ENCODE measurements around the gene PNMA8A. TPM values are rescaled to one million over a fixed set of nuclear protein-coding genes. Genes with fewer than 3 reads are reported as not detected.
"Not testable (repeated sequence)": the region's sequence is repeated elsewhere in the genome, so short reads cannot be mapped to it uniquely, and the experiment has no call there.

Gene PNMA8A
- total RNA-seq, 1 donor from 2014 or later: 8.4 TPM

DNA sequence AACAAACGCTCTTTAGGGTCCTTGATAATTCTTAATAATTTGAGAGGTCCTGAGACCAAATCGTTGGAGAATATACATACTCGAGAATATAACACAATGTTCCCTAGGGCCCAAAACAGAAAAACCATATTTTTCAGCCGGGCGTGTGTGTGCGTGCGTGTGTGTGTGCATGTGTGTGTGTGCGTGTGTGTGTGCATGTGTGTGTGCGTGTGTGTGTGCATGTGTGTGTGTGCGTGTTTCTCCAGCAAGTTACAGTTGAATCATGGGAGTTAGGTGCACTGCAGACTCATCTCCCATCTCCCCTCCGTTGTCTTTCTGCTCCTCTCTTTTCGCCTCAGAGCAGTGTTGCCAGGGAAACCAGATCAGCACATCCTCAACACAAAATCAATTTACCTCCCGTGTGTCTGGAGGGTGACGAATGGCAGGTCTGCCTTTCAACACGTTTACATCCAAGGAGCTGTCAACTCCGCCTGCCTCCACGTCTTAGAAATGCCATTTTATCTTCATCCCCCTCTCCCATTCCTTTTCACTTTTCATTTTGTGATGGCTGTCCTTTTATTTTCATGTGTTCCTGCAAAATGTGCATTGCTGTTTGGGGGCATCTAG is 32.6 kb upstream of the PNMA8A start:
- no peak for DNase-seq
- H3K9me3 ChIP-seq (replicated peaks): peaks cover 7% of the 10 kb centered on the region
- intact Hi-C loops (cut with micrococcal nuclease): no loop called here
- peaks cover 24% of the 10 kb centered on the region for H3K27me3 ChIP-seq (ENCODE audit: low read depth)
- H3K36me3 ChIP-seq: no peaks in the 10 kb centered on the region
- TF ChIP-seq, protein P1, sequence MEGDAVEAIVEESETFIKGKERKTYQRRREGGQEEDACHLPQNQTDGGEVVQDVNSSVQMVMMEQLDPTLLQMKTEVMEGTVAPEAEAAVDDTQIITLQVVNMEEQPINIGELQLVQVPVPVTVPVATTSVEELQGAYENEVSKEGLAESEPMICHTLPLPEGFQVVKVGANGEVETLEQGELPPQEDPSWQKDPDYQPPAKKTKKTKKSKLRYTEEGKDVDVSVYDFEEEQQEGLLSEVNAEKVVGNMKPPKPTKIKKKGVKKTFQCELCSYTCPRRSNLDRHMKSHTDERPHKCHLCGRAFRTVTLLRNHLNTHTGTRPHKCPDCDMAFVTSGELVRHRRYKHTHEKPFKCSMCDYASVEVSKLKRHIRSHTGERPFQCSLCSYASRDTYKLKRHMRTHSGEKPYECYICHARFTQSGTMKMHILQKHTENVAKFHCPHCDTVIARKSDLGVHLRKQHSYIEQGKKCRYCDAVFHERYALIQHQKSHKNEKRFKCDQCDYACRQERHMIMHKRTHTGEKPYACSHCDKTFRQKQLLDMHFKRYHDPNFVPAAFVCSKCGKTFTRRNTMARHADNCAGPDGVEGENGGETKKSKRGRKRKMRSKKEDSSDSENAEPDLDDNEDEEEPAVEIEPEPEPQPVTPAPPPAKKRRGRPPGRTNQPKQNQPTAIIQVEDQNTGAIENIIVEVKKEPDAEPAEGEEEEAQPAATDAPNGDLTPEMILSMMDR (IDR thresholded peaks at IDR 0.05; ENCODE audit: borderline replicate concordance): no peak
- H3K4me1 ChIP-seq: no peaks in the 10 kb centered on the region
- H3K27ac ChIP-seq (replicated peaks): no peak overlapping the region
- no peak overlapping the region for H3K4me3 ChIP-seq

DNA sequence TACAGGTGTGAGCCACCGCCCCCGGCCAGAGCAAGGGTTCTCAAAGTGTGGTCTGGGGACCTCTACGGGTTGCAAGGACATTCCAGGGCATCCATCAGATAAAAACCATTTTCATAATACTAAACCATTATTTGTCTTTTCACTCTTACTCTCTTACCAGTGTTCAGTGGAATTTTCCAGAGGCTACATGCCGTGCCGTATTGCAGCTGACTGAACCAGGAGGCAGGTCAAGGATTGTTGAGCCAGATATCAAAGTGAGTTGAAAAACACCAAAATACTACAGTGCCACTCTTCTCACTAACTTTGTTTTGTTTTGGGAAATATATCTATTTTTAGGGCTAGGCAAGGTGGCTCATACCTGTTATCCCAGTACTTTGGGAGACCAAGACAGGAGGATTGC is 31.5 kb upstream of the PNMA8A start:
- Histone ChIP-seq H3K27ac (replicated peaks) (no peak overlapping the region), H3K27me3 (ENCODE audit: low read depth) (peaks cover 24% of the 10 kb centered on the region), H3K9me3 (replicated peaks) (peaks cover 7% of the 10 kb centered on the region), H3K4me3 (no peak overlapping the region), H3K36me3 (no peaks in the 10 kb centered on the region), H3K4me1 (no peaks in the 10 kb centered on the region)
- TF ChIP-seq, protein P1 (IDR thresholded peaks at IDR 0.05; ENCODE audit: borderline replicate concordance): no peak
- intact Hi-C loops (cut with micrococcal nuclease): no loop called here
- no peak for DNase-seq

GRCh38 chr19:46499692-46500091 is 28.3 kb upstream of the PNMA8A start:
- Histone ChIP-seq H3K4me3 (no peak overlapping the region), H3K36me3 (no peaks in the 10 kb centered on the region), H3K4me1 (peaks cover 6% of the 10 kb centered on the region), H3K27ac (replicated peaks) (no peak overlapping the region), H3K9me3 (replicated peaks) (peaks cover 1% of the 10 kb centered on the region), H3K27me3 (ENCODE audit: low read depth) (peaks cover 25% of the 10 kb centered on the region)
- DNase-seq: no peak
- intact Hi-C loops (cut with micrococcal nuclease): no loop called here
- TF ChIP-seq, protein P1 (IDR thresholded peaks at IDR 0.05; ENCODE audit: borderline replicate concordance): no peak

GRCh38 chr19:46497773-46498172 is 26.4 kb upstream of the PNMA8A start:
- TF ChIP-seq, protein P1 (IDR thresholded peaks at IDR 0.05; ENCODE audit: borderline replicate concordance): no peak
- intact Hi-C loops (cut with micrococcal nuclease): no loop called here
- Histone ChIP-seq H3K4me1 (peaks cover 21% of the 10 kb centered on the region), H3K4me3 (no peak overlapping the region), H3K27ac (replicated peaks) (no peak overlapping the region), H3K27me3 (ENCODE audit: low read depth) (peaks cover 41% of the 10 kb centered on the region), H3K36me3 (no peaks in the 10 kb centered on the region), H3K9me3 (replicated peaks) (no peaks in the 10 kb centered on the region)
- no peak for DNase-seq

DNA sequence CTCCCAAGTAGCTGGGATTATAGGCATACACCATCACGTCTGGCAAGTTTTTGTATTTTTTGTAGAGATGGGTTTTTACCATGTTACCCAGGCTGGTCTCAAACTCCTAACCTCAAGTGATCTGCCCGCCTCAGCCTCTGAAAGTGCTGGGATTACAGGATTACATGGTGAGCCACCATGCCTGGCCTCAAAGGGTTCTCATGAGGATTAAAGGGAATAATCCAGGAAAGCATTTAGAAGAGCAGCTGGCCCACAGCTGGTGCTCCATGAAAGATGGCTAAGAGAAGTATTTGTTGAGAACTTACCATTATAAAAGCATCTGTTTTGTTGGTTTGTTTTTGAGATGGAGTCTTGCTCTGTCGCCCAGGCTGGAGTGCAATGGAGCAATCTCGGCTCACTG is 25.5 kb upstream of the PNMA8A start:
- DNase-seq; intact Hi-C loops (cut with micrococcal nuclease): not testable (repeated sequence)

GRCh38 chr19:46496304-46496703 is 24.9 kb upstream of the PNMA8A start:
- TF ChIP-seq, protein P1 (IDR thresholded peaks at IDR 0.05; ENCODE audit: borderline replicate concordance): no peak
- intact Hi-C loops (cut with micrococcal nuclease): no loop called here
- DNase-seq: no peak
- Histone ChIP-seq H3K4me1 (peaks cover 26% of the 10 kb centered on the region), H3K27ac (replicated peaks) (no peak overlapping the region), H3K36me3 (no peaks in the 10 kb centered on the region), H3K9me3 (replicated peaks) (no peaks in the 10 kb centered on the region), H3K4me3 (no peak overlapping the region), H3K27me3 (ENCODE audit: low read depth) (peaks cover 44% of the 10 kb centered on the region)

More for the DNA sequence above, 25.5 kb upstream of the PNMA8A start:
- Histone ChIP-seq H3K4me1 (peaks cover 26% of the 10 kb centered on the region), H3K27me3 (ENCODE audit: low read depth) (peaks cover 43% of the 10 kb centered on the region)
- not testable (repeated sequence) for H3K36me3 ChIP-seq; H3K9me3 ChIP-seq (replicated peaks); H3K4me3 ChIP-seq; H3K27ac ChIP-seq (replicated peaks)
